GM18505 (cell line): ENCODE data around the gene AP1M1.
"Not testable (repeated sequence)": the region's sequence is repeated elsewhere in the genome, so short reads cannot be mapped to it uniquely, and the experiment has no call there.

ENCODE experiments used
- ATAC-seq: cut with Tn5 transposase; IDR thresholded peaks from one replicate; pipeline ENCODE4 v1.9.1; 2021; ENCODE audit not compliant: unreplicated experiment
- POLR2A ChIP-seq: IDR thresholded peaks from 4 replicates; pipeline ENCODE4 v1.6.1; 2011; ENCODE audit warnings: borderline replicate concordance; ENCODE audit not compliant: insufficient read depth, insufficient read length; ENCODE audit errors: extremely low read depth

The AP1M1 gene

GRCh38 chr19:16166417-16166816 is 31.3 kb upstream of the AP1M1 start:
- no peak for TF ChIP-seq POLR2A
- no peak for ATAC-seq

- no peak for TF ChIP-seq POLR2A
- no peak for ATAC-seq
These were observed 30.7 kb upstream of the AP1M1 start for GRCh38 chr19:16167055-16167454.

DNA sequence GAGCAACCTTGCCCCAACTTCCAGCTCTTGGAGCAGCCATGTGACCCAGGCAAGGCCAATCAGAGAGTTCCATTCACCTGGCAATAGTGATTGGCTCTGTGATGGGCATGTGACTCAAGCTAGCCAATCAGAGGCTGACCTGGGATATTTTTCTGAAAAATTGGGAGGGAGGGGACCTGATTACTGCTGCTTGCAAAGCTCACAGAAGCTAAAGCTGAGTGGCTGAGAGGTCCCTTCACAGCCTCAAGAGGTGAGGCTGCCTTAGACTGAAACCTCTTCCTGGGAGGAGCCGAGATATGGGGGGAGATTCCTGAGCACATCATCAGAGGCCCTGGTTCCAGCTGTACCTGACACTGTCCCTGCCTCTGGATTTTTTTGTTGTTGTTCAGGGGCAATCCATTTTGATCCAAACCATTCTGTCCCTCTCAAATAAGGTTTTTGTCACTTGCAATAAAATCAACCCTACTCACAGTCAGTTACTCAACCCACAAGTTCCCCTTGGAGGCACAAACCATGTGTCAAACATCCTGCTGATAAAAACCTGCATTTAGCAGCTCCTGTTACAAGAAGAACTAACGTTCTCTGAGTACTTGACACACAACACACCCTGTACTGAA is 29.1 kb upstream of the AP1M1 start:
- no peak for ATAC-seq
- no peak for TF ChIP-seq POLR2A

- no peak for TF ChIP-seq POLR2A
- no peak for ATAC-seq
These were observed 27.6 kb upstream of the AP1M1 start for GRCh38 chr19:16170134-16170533.

GRCh38 chr19:16175954-16176353 is 21.8 kb upstream of the AP1M1 start:
- no peak for ATAC-seq

GRCh38 chr19:16178866-16179265 is 18.8 kb upstream of the AP1M1 start:
- not testable (repeated sequence) for ATAC-seq

More at GRCh38 chr19:16175954-16176353, 21.8 kb upstream of the AP1M1 start:
- no peak for TF ChIP-seq POLR2A

DNA sequence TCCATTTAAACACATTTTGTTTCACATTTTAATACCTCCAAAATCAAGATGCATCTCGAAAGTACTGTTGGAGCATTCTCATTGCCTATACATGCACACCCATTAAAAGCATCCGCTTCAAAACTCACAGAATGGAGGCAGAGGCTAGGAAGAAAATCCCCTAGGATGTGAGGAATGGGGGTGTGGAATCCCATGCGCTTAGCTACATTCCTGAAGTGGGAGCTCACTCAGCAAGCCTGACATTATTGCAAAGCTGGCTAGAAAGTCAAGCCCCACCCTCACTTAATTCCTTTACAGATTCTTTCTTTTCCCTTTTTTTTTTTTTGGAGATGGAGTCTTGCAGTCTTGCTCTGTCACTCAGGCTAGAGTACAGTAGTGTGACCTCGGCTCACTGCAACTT is 17.1 kb upstream of the AP1M1 start:
- no peak for TF ChIP-seq POLR2A
- no peak for ATAC-seq

GRCh38 chr19:16184665-16185122 is 13.0 kb upstream of the AP1M1 start:
- no peak for TF ChIP-seq POLR2A
- ATAC-seq: peak; percentile 5

GRCh38 chr19:16185123-16185767 is 12.5 kb upstream of the AP1M1 start, which contains the start of gene FAM32A:
Gene FAM32A (plus strand): TSS chr19:16185410. CDS start chr19:16185443, 33 bp downstream.
- ATAC-seq: peak; percentile 78
- TF ChIP-seq POLR2A: peak; percentile 78

- ATAC-seq: peak; percentile 35
- TF ChIP-seq POLR2A: no peak
These were observed 12.0 kb upstream of the AP1M1 start for GRCh38 chr19:16185768-16186123.

DNA sequence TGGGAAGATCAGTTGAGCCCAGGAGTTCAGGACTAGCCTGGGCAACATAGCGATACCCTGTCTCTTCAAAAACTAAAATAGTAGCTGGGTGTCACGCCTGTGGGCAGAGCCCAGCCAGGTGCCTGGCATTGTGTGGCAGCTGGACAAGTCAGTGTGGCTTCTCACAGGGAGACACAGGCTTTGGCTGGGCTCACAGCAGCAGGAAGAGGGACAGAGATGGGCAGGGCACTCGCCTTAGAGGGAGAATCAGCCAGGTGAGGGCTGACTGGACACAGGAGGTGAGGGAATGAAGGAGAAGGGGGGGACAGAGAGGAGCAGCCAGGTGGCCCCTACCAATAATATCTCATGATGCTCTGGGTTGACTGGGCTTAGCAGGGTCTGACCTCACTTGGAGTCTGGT is 9.2 kb upstream of the AP1M1 start:
- no peak for ATAC-seq

GRCh38 chr19:16190198-16190597 is 7.5 kb upstream of the AP1M1 start:
- no peak for TF ChIP-seq POLR2A
- ATAC-seq: no peak

More for the DNA sequence above, 9.2 kb upstream of the AP1M1 start:
- TF ChIP-seq POLR2A: no peak

DNA sequence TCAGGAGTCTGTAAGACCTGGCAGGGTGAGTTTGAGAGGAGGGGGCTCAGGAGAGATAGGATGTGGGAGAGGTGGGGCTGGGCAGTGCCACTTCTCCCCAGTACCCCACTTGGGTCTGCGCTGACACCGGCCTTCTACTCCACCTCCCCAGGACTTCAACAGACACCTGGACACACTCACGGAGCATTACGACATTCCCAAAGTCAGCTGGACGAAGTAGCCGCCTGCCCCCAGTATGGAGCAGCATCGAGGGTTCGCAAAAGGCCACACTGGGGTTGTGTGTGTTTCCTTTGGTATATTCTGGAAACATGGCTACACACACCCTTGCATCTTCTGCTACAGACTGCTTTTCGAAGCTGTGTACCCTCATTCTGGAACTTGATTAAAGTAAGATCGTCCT is 7.0 kb upstream of the AP1M1 start:
- no peak for ATAC-seq
- TF ChIP-seq POLR2A: no peak

DNA sequence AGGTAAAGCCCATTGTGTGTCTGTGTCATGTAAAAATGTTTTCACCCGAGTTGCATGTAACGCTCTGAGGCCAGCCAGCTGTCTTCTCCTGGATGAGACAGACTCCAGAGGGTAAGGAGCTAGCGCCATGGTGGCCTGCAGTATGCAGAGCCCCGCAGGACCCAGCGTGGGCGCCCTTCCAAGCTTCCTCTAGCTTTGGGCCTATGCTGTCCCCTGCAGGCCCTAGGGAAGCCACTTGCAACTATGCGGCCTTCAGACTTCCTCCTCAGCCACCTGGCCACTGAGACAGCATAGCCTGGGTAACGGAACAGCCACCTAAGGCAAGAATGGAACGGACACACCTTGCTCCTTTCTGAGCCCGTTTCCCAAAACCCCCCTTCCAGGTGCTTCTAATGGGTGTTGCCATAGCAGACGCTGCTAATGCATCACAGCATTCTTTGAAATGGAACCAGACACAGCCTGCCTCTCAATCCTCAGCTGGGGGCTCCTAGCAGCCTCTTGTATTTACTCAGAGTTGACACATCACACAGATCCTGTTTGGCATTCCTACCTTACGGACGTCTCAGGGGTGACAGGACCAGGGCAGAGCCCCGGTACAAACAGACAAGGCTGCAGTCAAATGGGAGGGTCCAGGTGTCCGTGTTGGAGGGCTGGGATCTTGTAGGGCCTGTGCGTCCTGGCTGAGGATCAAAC is 6.3 kb upstream of the AP1M1 start:
- TF ChIP-seq POLR2A: no peak
- no peak for ATAC-seq
